MM.1S (cell line): ENCODE data around the gene RABEP1.
"Not testable (repeated sequence)": the region's sequence is repeated elsewhere in the genome, so short reads cannot be mapped to it uniquely, and the experiment has no call there.

Experiments
- DNase-seq: peaks from one replicate; pipeline ENCODE4 v3.0.0-alpha.2; 2015
- H2AFZ ChIP-seq: fragments of 300-600 bp; sonication (generic); 2 replicates; pipeline ENCODE4 v1.6.0; 2016; ENCODE audit warnings: antibody characterized with exemption, low read length
- H3F3A ChIP-seq: fragments of 300-600 bp; sonication (generic); 2 replicates; pipeline ENCODE4 v1.6.1; 2016; ENCODE audit warnings: mild to moderate bottlenecking, antibody characterized with exemption, low read length, moderate library complexity, mixed read lengths; ENCODE audit not compliant: insufficient read depth
- H3K27ac ChIP-seq: fragments of 300-600 bp; sonication (generic); 2 replicates; pipeline ENCODE4 v1.5.1; 2016; ENCODE audit warnings: mild to moderate bottlenecking, low read length
- H3K27me3 ChIP-seq: fragments of 300-600 bp; sonication (generic); replicated peaks from 2 replicates; pipeline ENCODE4 v1.6.0; 2016; ENCODE audit warnings: low read length; ENCODE audit not compliant: insufficient read depth
- H3K36me3 ChIP-seq: fragments of 300-600 bp; sonication (generic); replicated peaks from 2 replicates; pipeline ENCODE4 v1.6.1; 2016; ENCODE audit warnings: mild to moderate bottlenecking, low read length, mixed read lengths; ENCODE audit not compliant: insufficient read depth
- H3K4me1 ChIP-seq: fragments of 300-600 bp; sonication (generic); 2 replicates; pipeline ENCODE4 v1.6.1; 2016; ENCODE audit warnings: low read length, mixed read lengths
- H3K4me2 ChIP-seq: fragments of 300-600 bp; sonication (generic); 2 replicates; pipeline ENCODE4 v1.6.0; 2016; ENCODE audit warnings: low read depth, low read length
- H3K4me3 ChIP-seq: fragments of 300-600 bp; sonication (generic); 2 replicates; pipeline ENCODE4 v1.5.1; 2016; ENCODE audit warnings: low read length, mixed read lengths
- H3K79me2 ChIP-seq: fragments of 300-600 bp; sonication (generic); 2 replicates; pipeline ENCODE4 v1.6.1; 2016; ENCODE audit warnings: mixed run types, low read length, mixed read lengths
- H3K9ac ChIP-seq: fragments of 300-600 bp; sonication (generic); 2 replicates; pipeline ENCODE4 v1.6.1; 2016; ENCODE audit warnings: low read length, mixed read lengths
- H3K9me2 ChIP-seq: fragments of 300-600 bp; sonication (generic); replicated peaks from 2 replicates; pipeline ENCODE4 v1.6.1; 2016; ENCODE audit warnings: mild to moderate bottlenecking, low read length, mixed read lengths; ENCODE audit not compliant: insufficient read depth
- H3K9me3 ChIP-seq: fragments of 300-600 bp; sonication (generic); replicated peaks from 2 replicates; pipeline ENCODE4 v1.6.1; 2016; ENCODE audit warnings: mild to moderate bottlenecking, low read length, mixed read lengths; ENCODE audit not compliant: insufficient read depth
- H4K20me1 ChIP-seq: fragments of 300-600 bp; sonication (generic); 2 replicates; pipeline ENCODE4 v1.6.1; 2016; ENCODE audit warnings: mild to moderate bottlenecking, low read length, moderate library complexity, mixed read lengths; ENCODE audit not compliant: insufficient read depth
- CTCF ChIP-seq: fragments of 300-600 bp; sonication (generic); IDR thresholded peaks from 2 replicates; pipeline ENCODE4 v1.5.1; 2016; ENCODE audit warnings: antibody characterized with exemption, low read length, mixed read lengths
- EZH2 ChIP-seq: fragments of 300-600 bp; sonication (generic); optimal IDR thresholded peaks from 2 replicates; pipeline ENCODE3; 2017; ENCODE audit warnings: low read depth, mild to moderate bottlenecking, antibody characterized with exemption, low read length, mixed read lengths
- EZH2phosphoT487 ChIP-seq: fragments of 300-600 bp; sonication (generic); IDR thresholded peaks from 2 replicates; pipeline ENCODE4 v1.6.1; 2018; ENCODE audit warnings: antibody characterized with exemption, low read length

The RABEP1 gene

GRCh38 chr17:5236938-5237540 is 45.0 kb upstream of the RABEP1 start:
- Histone ChIP-seq H2AFZ (no peak overlapping the region), H3K9ac (no peak overlapping the region), H3K9me3 (no peaks in the 10 kb centered on the region), H3K4me1 (peaks cover 9% of the 10 kb centered on the region), H3K79me2 (no peaks in the 10 kb centered on the region), H4K20me1 (no peaks in the 10 kb centered on the region), H3K36me3 (no peaks in the 10 kb centered on the region), H3K4me2 (no peak overlapping the region), H3K27me3 (no peaks in the 10 kb centered on the region), H3K27ac (no peak overlapping the region), H3K9me2 (no peaks in the 10 kb centered on the region), H3K4me3 (no peak overlapping the region), H3F3A (peaks cover 5% of the 10 kb centered on the region)
- no peak for DNase-seq
- TF ChIP-seq CTCF (no peak), EZH2 (no peak), EZH2phosphoT487 (no peak)

- Histone ChIP-seq H3K9ac (no peak overlapping the region), H3K79me2 (no peaks in the 10 kb centered on the region), H3K36me3 (no peaks in the 10 kb centered on the region), H2AFZ (no peak overlapping the region), H4K20me1 (no peaks in the 10 kb centered on the region), H3K9me2 (no peaks in the 10 kb centered on the region), H3K9me3 (no peaks in the 10 kb centered on the region), H3K4me2 (no peak overlapping the region), H3K27ac (no peak overlapping the region), H3K4me3 (no peak overlapping the region), H3F3A (peaks cover 9% of the 10 kb centered on the region), H3K27me3 (no peaks in the 10 kb centered on the region), H3K4me1 (peaks cover 12% of the 10 kb centered on the region)
- TF ChIP-seq EZH2: no peak
- TF ChIP-seq CTCF: peak; percentile 84
- peak; percentile 73 for DNase-seq
Measured at GRCh38 chr17:5237541-5238016, 44.5 kb upstream of the RABEP1 start.

GRCh38 chr17:5238333-5238732 is 43.8 kb upstream of the RABEP1 start:
- Histone ChIP-seq H3K9ac (no peak overlapping the region), H3K4me1 (peaks cover 19% of the 10 kb centered on the region), H3K4me3 (no peak overlapping the region), H3K27me3 (no peaks in the 10 kb centered on the region), H2AFZ (no peak overlapping the region), H3K27ac (no peak overlapping the region), H3K4me2 (no peak overlapping the region), H3F3A (peaks cover 9% of the 10 kb centered on the region), H3K9me3 (no peaks in the 10 kb centered on the region), H4K20me1 (no peaks in the 10 kb centered on the region), H3K9me2 (no peaks in the 10 kb centered on the region), H3K36me3 (no peaks in the 10 kb centered on the region), H3K79me2 (no peaks in the 10 kb centered on the region)
- DNase-seq: no peak
- no peak for TF ChIP-seq EZH2
- TF ChIP-seq EZH2phosphoT487: no peak
- no peak for TF ChIP-seq CTCF

- not testable (repeated sequence) for H2AFZ ChIP-seq, H3K79me2 ChIP-seq, H3K4me3 ChIP-seq, H3K9me3 ChIP-seq, H3K36me3 ChIP-seq, H3K9me2 ChIP-seq, H3F3A ChIP-seq, DNase-seq, H4K20me1 ChIP-seq, H3K27me3 ChIP-seq, H3K27ac ChIP-seq, H3K4me2 ChIP-seq, H3K9ac ChIP-seq
- H3K4me1 ChIP-seq: peaks cover 19% of the 10 kb centered on the region
Measured at GRCh38 chr17:5239769-5240168, 42.3 kb upstream of the RABEP1 start.
